Measurements from ENCODE around the gene KIF26B.

DNA sequence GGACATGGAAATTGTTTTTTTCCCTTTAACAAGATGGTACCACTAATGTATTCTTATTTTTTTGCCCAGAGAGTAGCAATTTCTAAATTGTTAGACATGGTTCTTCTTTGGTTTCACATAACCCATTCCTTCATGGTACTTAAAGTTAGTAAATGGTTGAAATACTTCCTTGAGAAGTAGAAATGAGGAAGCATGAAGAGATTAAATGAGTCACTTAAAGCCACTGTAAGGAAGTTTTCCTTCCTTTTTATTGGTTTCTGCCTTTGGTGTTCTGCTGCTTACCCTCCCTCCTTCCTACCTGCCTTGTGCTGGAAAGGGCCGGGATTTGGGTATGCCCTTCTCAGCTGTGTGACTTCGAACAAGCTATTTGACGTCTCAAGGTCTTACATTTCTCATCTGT, 101.0 kb downstream of the KIF26B start:
- TF ChIP-seq, protein P1, sequence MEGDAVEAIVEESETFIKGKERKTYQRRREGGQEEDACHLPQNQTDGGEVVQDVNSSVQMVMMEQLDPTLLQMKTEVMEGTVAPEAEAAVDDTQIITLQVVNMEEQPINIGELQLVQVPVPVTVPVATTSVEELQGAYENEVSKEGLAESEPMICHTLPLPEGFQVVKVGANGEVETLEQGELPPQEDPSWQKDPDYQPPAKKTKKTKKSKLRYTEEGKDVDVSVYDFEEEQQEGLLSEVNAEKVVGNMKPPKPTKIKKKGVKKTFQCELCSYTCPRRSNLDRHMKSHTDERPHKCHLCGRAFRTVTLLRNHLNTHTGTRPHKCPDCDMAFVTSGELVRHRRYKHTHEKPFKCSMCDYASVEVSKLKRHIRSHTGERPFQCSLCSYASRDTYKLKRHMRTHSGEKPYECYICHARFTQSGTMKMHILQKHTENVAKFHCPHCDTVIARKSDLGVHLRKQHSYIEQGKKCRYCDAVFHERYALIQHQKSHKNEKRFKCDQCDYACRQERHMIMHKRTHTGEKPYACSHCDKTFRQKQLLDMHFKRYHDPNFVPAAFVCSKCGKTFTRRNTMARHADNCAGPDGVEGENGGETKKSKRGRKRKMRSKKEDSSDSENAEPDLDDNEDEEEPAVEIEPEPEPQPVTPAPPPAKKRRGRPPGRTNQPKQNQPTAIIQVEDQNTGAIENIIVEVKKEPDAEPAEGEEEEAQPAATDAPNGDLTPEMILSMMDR (IDR thresholded peaks at IDR 0.05), result no peak
- TF ChIP-seq POLR2A (IDR thresholded peaks at IDR 0.05), result no peak
- no peak for TF ChIP-seq POLR2AphosphoS5 (IDR thresholded peaks at IDR 0.05)

All from stomach (tissue), 4 donors.